Stimulated activated CD4-positive, alpha-beta T cell treated with anti-CD3 and anti-CD28 coated beads, TNF-alpha, amount 100 ng/mL, for 24 hours (primary cell): ENCODE results near the gene ADM5.
A peak's percentile ranks its signal among the peaks of the same experiment; 100 is the strongest.

Experiments
- DNase-seq, 3 experiments: peaks; one replicate each; pipeline ENCODE4 v3.0.0-alpha.2; 2020; ENCODE audit warnings: low read depth in 3 of 3

Gene ADM5

GRCh38 chr19:49689133-49690078 lies at the start of gene ADM5:
Gene ADM5, plus strand, starts transcription at chr19:49689594. Its CDS starts 244 bp downstream, at chr19:49689838.
- no peak for DNase-seq

GRCh38 chr19:49640113-49640898 lies 49.1 kb upstream of the ADM5 start, which contains the start of gene RRAS:
Gene RRAS, minus strand, starts transcription at chr19:49640143. Its CDS starts 45 bp downstream, at chr19:49640098.
- peak; percentile 99 to 100 (median 100) for DNase-seq

GRCh38 chr19:49641688-49642491 lies 47.5 kb upstream of the ADM5 start, which contains the start of gene SCAF1:
Gene SCAF1, plus strand, starts transcription at chr19:49642209. Its CDS starts 2,818 bp downstream, at chr19:49645027.
- peak; percentile 97 to 99 (median 99) for DNase-seq

- no peak for DNase-seq
Measured at GRCh38 chr19:49642492-49643035, 46.8 kb upstream of the ADM5 start.

- no peak for DNase-seq
Measured at GRCh38 chr19:49643466-49643865, 45.9 kb upstream of the ADM5 start.

GRCh38 chr19:49645592-49645991 lies 43.8 kb upstream of the ADM5 start:
- no peak for DNase-seq

GRCh38 chr19:49645995-49646394 lies 43.4 kb upstream of the ADM5 start:
- no peak for DNase-seq

GRCh38 chr19:49646586-49646985 lies 42.8 kb upstream of the ADM5 start:
- DNase-seq: no peak

- no peak for DNase-seq
Measured at GRCh38 chr19:49651029-49651819, 38.2 kb upstream of the ADM5 start.

GRCh38 chr19:49651820-49652550 lies 37.4 kb upstream of the ADM5 start:
- DNase-seq: no peak

- no peak for DNase-seq
Measured at GRCh38 chr19:49652551-49653465, 36.6 kb upstream of the ADM5 start.

- no peak for DNase-seq
Measured at GRCh38 chr19:49653466-49653806, 36.0 kb upstream of the ADM5 start.

- DNase-seq: no peak
Measured at GRCh38 chr19:49654581-49654980, 34.8 kb upstream of the ADM5 start.

- no peak for DNase-seq
Measured at GRCh38 chr19:49655570-49656455, 33.6 kb upstream of the ADM5 start.

GRCh38 chr19:49656456-49657109 lies 32.8 kb upstream of the ADM5 start:
- DNase-seq: no peak

- no peak for DNase-seq
Measured at GRCh38 chr19:49657493-49658138, 31.8 kb upstream of the ADM5 start.

- DNase-seq: no peak
Measured at GRCh38 chr19:49658139-49658517, 31.3 kb upstream of the ADM5 start.
